PC-9 (cell line): ENCODE data around the gene UNCX. TPM values are rescaled to one million over a fixed set of nuclear protein-coding genes. Genes with fewer than 3 reads are reported as not detected.
A peak's percentile ranks its signal among the peaks of the same experiment; 100 is the strongest.
"Not testable (repeated sequence)": the region's sequence is repeated elsewhere in the genome, so short reads cannot be mapped to it uniquely, and the experiment has no call there.

Experiments
- BruUV-seq: library from RNA; stranded (reverse); fragments of 400-500 nt; replicated peaks from 2 replicates; lab custom pipeline; 2021; lab: Mats Ljungman, UMichigan
- CTCF ChIA-PET: fragments of 300-600 bp; sonication (Branson Sonifier 250); formaldehyde crosslinking; loops from one replicate; lab custom pipeline; 2022; ENCODE audit warnings: antibody characterized with exemption; lab: Charles Lee
- POLR2A ChIA-PET: fragments of 300-600 bp; sonication (Branson Sonifier 250); formaldehyde crosslinking; loops from one replicate; lab custom pipeline; 2022; ENCODE audit warnings: antibody characterized with exemption; ENCODE audit not compliant: unreplicated experiment; lab: Charles Lee
- DNase-seq, 2 experiments: peaks; one replicate each; pipeline versions ENCODE4 v3.0.0 to v3.0.0-alpha.2; 2015 to 2022; ENCODE audit warnings: mixed read lengths in 1 of 2
- H2AFZ ChIP-seq: fragments of 200-600 bp; sonication (generic); 2 replicates; pipeline ENCODE4 v1.8.1; 2017; ENCODE audit warnings: antibody characterized with exemption
- H3F3A ChIP-seq: fragments of 200-600 bp; sonication (generic); 2 replicates; pipeline ENCODE4 v1.8.1; 2017; ENCODE audit warnings: antibody characterized with exemption, mild to moderate bottlenecking, low read depth; ENCODE audit not compliant: insufficient read depth
- H3K27ac ChIP-seq: fragments of 200-600 bp; sonication (generic); 2 replicates; pipeline ENCODE4 v1.6.1; 2016; ENCODE audit warnings: mixed run types
- H3K27me3 ChIP-seq: fragments of 200-600 bp; sonication (generic); 2 replicates; pipeline ENCODE4 v1.6.1; 2016; ENCODE audit warnings: low read depth, mixed run types; ENCODE audit not compliant: insufficient read depth
- H3K36me3 ChIP-seq: fragments of 200-600 bp; sonication (generic); 2 replicates; pipeline ENCODE4 v1.6.1; 2016; ENCODE audit warnings: low read depth, mixed run types
- H3K4me1 ChIP-seq: fragments of 200-600 bp; sonication (generic); replicated peaks from 2 replicates; pipeline ENCODE4 v1.6.1; 2016; ENCODE audit warnings: mixed run types; ENCODE audit not compliant: insufficient read depth
- H3K4me2 ChIP-seq: fragments of 200-600 bp; sonication (generic); 2 replicates; pipeline ENCODE4 v1.6.1; 2017; ENCODE audit warnings: mixed run types
- H3K4me3 ChIP-seq: fragments of 200-600 bp; sonication (generic); 2 replicates; pipeline ENCODE4 v1.6.1; 2016; ENCODE audit warnings: mixed run types
- H3K79me2 ChIP-seq: fragments of 200-600 bp; sonication (generic); 2 replicates; pipeline ENCODE4 v1.6.1; 2017; ENCODE audit warnings: low read depth, mixed run types
- H3K9me2 ChIP-seq: fragments of 200-600 bp; sonication (generic); 2 replicates; pipeline ENCODE4 v1.8.1; 2017; ENCODE audit warnings: mild to moderate bottlenecking; ENCODE audit not compliant: insufficient read depth
- H3K9me3 ChIP-seq: fragments of 200-600 bp; sonication (generic); 2 replicates; pipeline ENCODE4 v1.8.1; 2016; ENCODE audit warnings: low read depth; ENCODE audit not compliant: insufficient read depth
- H4K20me1 ChIP-seq: fragments of 200-600 bp; sonication (generic); 2 replicates; pipeline ENCODE4 v1.8.1; 2017; ENCODE audit not compliant: insufficient read depth
- EZH2 ChIP-seq: fragments of 200-600 bp; sonication (generic); IDR thresholded peaks from 2 replicates; pipeline ENCODE4 v1.8.0; 2017; ENCODE audit warnings: antibody characterized with exemption, low read depth
- intact Hi-C: fragments of 100-400 bp; cut with micrococcal nuclease; formaldehyde crosslinking; loops from one replicate; pipeline ENCODE4 v1.10.0; 2022; ENCODE audit not compliant: unreplicated experiment
- total RNA-seq: library from RNA; stranded (reverse); gene quantifications from 2 replicates; pipeline ENCODE4 v1.2.3, GENCODE V29; 2021
- TF ChIP-seq, protein P1 (sequence below): fragments of 200-600 bp; sonication (generic); conservative IDR thresholded peaks from 2 replicates; pipeline ENCODE4 v1.6.1; 2017; ENCODE audit warnings: mixed run types, antibody characterized with exemption, mild to moderate bottlenecking, moderate library complexity

The UNCX gene
- total RNA-seq, 1 experiment from 2014 or later, result not detected

DNA sequence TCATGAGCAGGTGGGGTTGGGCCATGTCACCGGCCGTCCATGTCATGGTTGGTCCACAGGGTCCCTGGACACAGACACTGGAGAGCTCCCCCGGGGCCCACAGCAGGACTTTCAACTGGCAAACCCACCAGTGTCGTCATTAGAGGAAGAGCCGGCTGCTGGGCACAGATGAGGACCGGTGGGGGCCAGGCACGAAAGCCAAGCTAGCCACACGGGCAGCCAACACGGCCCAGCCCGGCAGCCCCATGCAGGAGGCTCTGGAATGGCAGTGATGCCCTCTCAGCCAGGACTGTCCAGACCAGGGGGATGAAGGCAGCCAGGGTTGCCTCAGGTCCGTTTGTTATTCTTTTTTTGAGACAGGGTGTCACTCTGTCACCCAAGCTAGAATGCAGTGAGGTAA lies 21.1 kb upstream of the UNCX start:
- TF ChIP-seq EZH2, result no peak
- TF ChIP-seq, protein P1, sequence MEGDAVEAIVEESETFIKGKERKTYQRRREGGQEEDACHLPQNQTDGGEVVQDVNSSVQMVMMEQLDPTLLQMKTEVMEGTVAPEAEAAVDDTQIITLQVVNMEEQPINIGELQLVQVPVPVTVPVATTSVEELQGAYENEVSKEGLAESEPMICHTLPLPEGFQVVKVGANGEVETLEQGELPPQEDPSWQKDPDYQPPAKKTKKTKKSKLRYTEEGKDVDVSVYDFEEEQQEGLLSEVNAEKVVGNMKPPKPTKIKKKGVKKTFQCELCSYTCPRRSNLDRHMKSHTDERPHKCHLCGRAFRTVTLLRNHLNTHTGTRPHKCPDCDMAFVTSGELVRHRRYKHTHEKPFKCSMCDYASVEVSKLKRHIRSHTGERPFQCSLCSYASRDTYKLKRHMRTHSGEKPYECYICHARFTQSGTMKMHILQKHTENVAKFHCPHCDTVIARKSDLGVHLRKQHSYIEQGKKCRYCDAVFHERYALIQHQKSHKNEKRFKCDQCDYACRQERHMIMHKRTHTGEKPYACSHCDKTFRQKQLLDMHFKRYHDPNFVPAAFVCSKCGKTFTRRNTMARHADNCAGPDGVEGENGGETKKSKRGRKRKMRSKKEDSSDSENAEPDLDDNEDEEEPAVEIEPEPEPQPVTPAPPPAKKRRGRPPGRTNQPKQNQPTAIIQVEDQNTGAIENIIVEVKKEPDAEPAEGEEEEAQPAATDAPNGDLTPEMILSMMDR, result no peak
- no peaks in the 10 kb centered on the region for H3F3A ChIP-seq
- no peak overlapping the region for H3K4me3 ChIP-seq
- H3K4me1 ChIP-seq, result no peaks in the 10 kb centered on the region
- H4K20me1 ChIP-seq, result no peaks in the 10 kb centered on the region
- H3K9me2 ChIP-seq, result no peaks in the 10 kb centered on the region
- H3K9me3 ChIP-seq, result no peaks in the 10 kb centered on the region
- no peak for DNase-seq
- ChIA-PET POLR2A (no interaction called here), CTCF (no interaction called here)
- H3K27me3 ChIP-seq, result peaks cover 80% of the 10 kb centered on the region
- no peak overlapping the region for H2AFZ ChIP-seq
- peak overlapping the region; percentile 52; the same call in 1 of the 2 replicates for H3K4me2 ChIP-seq
- intact Hi-C loops, result no loop called here
- no peak overlapping the region for H3K27ac ChIP-seq
- BruUV-seq, result no TSS peak
- no peaks in the 10 kb centered on the region for H3K79me2 ChIP-seq
- H3K36me3 ChIP-seq, result no peaks in the 10 kb centered on the region

DNA sequence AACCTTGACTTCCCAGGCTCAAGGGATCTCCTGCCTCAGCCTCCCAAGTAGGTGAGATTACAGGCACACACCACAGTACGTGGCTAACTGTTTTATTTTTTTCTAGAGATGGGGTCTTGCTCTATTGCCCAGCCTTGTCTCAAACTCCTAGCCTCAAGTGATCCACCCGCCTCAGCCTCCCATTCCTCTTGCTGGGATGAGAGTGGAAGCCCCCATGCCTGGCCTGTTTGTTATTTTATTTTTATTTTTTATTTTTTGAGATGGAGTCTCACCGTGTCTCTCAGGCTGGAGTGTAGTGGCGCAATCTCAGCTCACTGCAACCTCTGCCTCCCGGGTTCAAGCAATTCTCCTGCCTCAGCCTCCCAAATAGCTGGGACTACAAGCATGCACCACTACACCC lies 20.6 kb upstream of the UNCX start:
- DNase-seq, H3K4me2 ChIP-seq, BruUV-seq, H3K4me3 ChIP-seq, H3K27ac ChIP-seq, CTCF ChIA-PET, H3K79me2 ChIP-seq, H3K36me3 ChIP-seq, intact Hi-C loops, H3F3A ChIP-seq, H3K9me3 ChIP-seq, H4K20me1 ChIP-seq, H3K4me1 ChIP-seq, H2AFZ ChIP-seq, POLR2A ChIA-PET, H3K9me2 ChIP-seq: not testable (repeated sequence)
- H3K27me3 ChIP-seq, result peaks cover 84% of the 10 kb centered on the region

DNA sequence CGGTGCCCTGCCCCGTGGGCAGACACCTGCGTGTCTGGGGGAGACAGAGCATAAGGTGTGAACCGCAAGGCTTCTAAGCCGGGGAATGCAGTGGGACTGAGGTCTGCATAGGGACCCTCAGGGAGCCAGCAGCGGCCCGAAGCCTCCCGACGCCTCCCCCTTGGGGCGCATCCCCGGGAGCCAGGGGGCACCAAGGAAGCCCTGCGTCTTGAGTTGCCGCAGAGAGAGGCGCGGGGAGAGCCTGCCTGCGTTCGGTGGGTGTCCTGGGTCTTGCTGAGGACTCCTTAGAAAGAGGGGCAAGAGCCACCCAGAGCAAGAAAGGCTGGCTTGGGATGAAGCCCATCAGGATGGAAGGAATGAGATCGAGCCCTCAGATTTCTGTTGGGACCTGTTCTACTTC lies 18.2 kb upstream of the UNCX start:
- Histone ChIP-seq H3K79me2 (no peaks in the 10 kb centered on the region), H4K20me1 (no peaks in the 10 kb centered on the region), H3K4me2 (no peak overlapping the region), H3F3A (no peaks in the 10 kb centered on the region), H3K4me3 (no peak overlapping the region), H3K27ac (no peak overlapping the region), H3K9me3 (no peaks in the 10 kb centered on the region), H3K36me3 (no peaks in the 10 kb centered on the region), H3K9me2 (no peaks in the 10 kb centered on the region), H2AFZ (no peak overlapping the region), H3K27me3 (peaks cover 93% of the 10 kb centered on the region), H3K4me1 (no peaks in the 10 kb centered on the region)
- ChIA-PET CTCF (interaction anchor here (0.7 kb wide), 1 partner anchor 264 kb away, joined by 9 read pairs; no protein-coding TSS in a partner anchor), POLR2A (no interaction called here)
- intact Hi-C loops, result no loop called here
- no TSS peak for BruUV-seq
- TF ChIP-seq, protein P1, result no peak
- DNase-seq, result no peak

DNA sequence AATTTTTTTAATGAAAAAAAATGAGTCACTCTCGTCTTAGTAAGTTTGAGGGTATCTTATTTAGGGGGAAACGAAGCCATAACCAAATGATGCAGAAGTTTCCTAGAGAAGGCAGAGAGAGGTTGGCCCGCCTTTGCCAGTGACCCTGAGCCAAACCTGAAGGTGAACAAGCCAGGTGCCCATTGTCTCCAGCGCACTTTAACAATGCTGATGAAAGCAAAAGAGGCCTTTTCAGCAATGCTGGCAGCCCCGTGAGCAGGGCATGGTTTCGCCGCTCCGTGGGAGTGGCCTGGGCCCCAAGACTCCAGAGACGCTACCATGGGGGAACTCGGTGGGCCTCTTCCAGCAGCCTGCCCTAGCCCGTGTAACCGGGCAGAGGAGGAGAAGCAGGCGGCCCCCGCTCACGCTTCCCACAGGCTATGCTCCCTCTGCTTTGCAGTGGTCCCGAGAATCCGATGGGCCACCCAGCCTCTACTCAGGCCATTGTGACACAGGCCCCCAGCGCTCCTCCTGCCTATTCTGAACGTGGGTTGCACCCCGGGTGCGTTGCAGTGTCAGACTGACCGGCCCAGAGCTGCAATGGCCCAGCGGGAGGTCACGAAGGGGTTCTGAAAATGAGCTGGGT lies 14.0 kb upstream of the UNCX start:
- Histone ChIP-seq H3K4me2 (no peak overlapping the region), H4K20me1 (no peaks in the 10 kb centered on the region), H3K4me1 (no peaks in the 10 kb centered on the region), H3K27ac (no peak overlapping the region), H3K27me3 (peaks cover 92% of the 10 kb centered on the region), H2AFZ (no peak overlapping the region), H3F3A (no peaks in the 10 kb centered on the region), H3K79me2 (no peaks in the 10 kb centered on the region), H3K36me3 (no peaks in the 10 kb centered on the region), H3K9me3 (no peaks in the 10 kb centered on the region), H3K9me2 (no peaks in the 10 kb centered on the region), H3K4me3 (no peak overlapping the region)
- ChIA-PET POLR2A (interaction anchor here (0.7 kb wide), 1 partner anchor 381 kb away, joined by 3 read pairs; no protein-coding TSS in a partner anchor), CTCF (no interaction called here)
- TF ChIP-seq EZH2, result no peak
- TF ChIP-seq, protein P1, result no peak
- BruUV-seq, result no TSS peak
- no peak for DNase-seq
- intact Hi-C loops, result no loop called here
